GM12875 (cell line): ENCODE results near the gene GC.

Experiments
- H3K4me3 ChIP-seq: one replicate; pipeline ENCODE4 v1.5.1; 2011; ENCODE audit warnings: low read depth, low read length, control low read depth
- TF ChIP-seq, protein P1 (sequence below): IDR thresholded peaks from 2 replicates; pipeline ENCODE4 v1.5.1; 2011; ENCODE audit warnings: low read depth, mild to moderate bottlenecking, control low read depth, inconsistent platforms, low read length, moderate library complexity, borderline replicate concordance; ENCODE audit not compliant: insufficient read depth

GC gene

DNA sequence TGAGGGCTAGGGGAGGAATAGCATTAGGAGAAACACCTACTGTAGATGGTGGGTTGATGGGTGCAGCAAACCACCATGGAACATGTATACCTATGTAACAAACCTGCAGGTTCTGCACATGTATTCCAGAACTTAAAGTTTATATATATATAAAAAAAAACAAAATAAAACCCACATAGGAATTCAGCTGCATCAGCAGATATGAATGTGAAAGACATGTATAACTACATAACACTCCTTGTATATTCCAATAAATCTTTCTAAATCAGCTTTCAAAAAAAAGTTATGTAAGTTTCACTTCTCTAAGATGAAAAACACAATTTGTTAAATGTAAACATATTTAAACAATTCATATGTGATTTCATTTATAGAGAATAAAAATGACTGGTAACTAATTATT is 6.0 kb downstream of the GC start:
- TF ChIP-seq, protein P1, sequence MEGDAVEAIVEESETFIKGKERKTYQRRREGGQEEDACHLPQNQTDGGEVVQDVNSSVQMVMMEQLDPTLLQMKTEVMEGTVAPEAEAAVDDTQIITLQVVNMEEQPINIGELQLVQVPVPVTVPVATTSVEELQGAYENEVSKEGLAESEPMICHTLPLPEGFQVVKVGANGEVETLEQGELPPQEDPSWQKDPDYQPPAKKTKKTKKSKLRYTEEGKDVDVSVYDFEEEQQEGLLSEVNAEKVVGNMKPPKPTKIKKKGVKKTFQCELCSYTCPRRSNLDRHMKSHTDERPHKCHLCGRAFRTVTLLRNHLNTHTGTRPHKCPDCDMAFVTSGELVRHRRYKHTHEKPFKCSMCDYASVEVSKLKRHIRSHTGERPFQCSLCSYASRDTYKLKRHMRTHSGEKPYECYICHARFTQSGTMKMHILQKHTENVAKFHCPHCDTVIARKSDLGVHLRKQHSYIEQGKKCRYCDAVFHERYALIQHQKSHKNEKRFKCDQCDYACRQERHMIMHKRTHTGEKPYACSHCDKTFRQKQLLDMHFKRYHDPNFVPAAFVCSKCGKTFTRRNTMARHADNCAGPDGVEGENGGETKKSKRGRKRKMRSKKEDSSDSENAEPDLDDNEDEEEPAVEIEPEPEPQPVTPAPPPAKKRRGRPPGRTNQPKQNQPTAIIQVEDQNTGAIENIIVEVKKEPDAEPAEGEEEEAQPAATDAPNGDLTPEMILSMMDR: no peak
- no peak overlapping the region for H3K4me3 ChIP-seq

DNA sequence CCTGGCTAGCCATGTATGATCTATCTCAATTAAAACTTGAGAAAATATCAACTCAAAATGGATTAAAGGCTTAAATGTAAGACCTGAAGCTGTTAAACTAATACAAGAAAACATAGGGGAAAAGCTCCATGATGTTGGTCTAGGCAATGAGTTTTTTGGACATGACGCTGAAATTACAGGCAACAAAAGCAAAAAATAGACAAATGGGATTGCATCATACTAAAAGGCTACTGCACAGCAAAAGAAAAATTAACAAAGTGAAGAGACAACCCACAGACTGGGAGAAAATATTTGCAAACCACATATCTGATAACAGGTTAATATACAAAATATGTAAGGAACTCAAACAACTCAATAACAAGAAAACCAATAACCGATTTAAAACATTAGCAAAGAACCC is 8.4 kb downstream of the GC start:
- H3K4me3 ChIP-seq: no peak overlapping the region
- TF ChIP-seq, protein P1: no peak

DNA sequence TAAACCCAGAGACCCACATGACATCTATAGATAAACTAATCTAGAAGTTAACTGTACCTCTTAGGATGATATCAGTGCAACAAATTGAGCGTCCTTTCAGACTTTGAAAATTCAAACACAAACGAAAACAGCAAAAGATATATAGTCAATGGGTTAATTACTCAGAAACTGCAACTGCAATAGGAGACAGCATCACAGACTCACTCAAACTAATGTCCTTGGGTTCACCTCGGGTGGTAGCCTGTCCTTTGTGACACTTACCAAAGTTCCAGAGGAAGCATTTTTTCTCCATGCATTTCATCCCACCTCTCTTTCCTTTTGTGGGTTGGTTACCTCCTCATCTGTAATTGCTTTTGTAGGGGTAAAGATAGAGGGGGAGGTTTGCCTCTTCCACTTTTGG is 9.7 kb downstream of the GC start:
- no peak overlapping the region for H3K4me3 ChIP-seq
- TF ChIP-seq, protein P1: no peak

DNA sequence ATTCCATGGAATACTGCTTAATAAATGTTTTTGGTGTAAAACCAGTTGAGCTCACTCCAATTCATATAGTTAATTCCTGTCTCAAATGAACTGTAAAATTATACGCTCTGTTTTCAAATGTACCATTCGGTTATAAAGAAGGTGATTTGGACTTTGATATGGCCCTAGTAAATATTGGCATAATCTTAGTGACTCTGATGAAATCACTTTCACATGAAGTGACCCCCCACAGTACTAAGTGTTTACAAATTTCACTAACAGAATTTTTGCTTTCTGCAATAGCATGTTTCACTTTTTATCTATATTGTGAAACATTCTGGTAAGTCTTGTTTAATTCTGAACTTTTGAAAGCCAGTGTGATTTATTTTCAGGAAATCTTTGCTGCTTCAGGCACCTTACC is 10.9 kb downstream of the GC start:
- TF ChIP-seq, protein P1: no peak

DNA sequence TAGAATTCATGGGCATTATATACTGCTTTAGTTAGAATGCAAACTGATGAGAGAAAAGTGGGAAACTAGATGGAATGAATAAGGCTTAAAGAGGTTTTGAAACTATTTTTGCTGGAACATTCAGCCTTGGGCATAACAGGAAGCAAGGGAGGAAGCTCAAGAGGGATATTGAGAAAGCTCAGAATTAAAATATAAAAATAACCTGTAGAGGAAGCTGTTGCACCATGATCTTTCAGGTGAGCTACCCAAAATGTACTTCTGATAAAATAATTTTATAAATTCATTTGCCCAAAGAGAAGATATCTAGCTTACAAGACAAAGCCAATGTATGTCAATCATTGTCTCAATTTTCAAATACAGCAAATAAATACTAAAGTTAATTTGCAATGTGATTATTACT is 11.3 kb downstream of the GC start:
- TF ChIP-seq, protein P1: no peak

More for the DNA sequence above, 10.9 kb downstream of the GC start:
- H3K4me3 ChIP-seq: no peak overlapping the region

DNA sequence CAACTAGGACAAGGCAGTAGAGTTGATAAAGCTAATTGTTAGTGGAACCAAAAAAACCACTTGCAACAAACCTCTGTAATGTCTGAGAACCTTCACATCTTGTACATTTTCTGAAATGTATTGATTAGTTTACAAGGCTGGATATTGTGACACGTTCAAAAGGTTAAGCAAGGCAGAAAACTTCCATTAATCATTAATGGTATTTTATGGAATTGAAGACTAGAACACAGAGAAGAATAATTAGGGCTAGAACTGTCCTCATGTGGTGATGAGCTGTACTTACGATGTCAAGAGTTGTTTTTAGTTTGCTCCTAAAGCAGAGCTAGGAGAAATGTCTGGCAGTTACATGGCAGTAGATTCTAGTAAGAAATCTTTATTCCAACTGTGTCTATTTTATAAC is 12.3 kb downstream of the GC start:
- H3K4me3 ChIP-seq: no peak overlapping the region
- TF ChIP-seq, protein P1: no peak

More for the DNA sequence above, 11.3 kb downstream of the GC start:
- H3K4me3 ChIP-seq: no peak overlapping the region

DNA sequence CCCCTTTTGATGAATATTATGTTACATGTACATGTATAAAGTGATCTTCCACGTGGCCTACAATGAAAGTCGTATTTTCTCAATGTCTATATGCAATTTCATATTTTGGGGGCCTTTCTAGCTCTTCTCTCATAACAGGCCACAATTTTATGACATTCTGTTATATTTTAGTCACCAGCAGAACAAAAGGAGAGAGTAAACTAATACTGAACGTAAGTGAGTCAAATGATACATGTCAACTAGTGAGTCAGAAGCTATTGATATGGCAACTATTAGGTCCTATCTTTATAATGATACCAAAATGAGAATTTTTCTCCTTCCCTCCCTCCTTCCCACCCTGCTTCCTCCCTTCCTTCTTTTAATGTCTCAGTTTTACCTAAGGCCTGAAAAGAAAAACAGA is 14.4 kb downstream of the GC start:
- TF ChIP-seq, protein P1: no peak

More for the DNA sequence above, 14.4 kb downstream of the GC start:
- no peak overlapping the region for H3K4me3 ChIP-seq
